HG03521 (cell line): ENCODE data around the gene SLIT3.

ENCODE experiments used
- ATAC-seq: cut with Tn5 transposase; IDR thresholded peaks from one replicate; pipeline ENCODE4 v1.9.1; 2021; ENCODE audit warnings: mild to moderate bottlenecking, moderate library complexity; ENCODE audit not compliant: unreplicated experiment

SLIT3 gene

DNA sequence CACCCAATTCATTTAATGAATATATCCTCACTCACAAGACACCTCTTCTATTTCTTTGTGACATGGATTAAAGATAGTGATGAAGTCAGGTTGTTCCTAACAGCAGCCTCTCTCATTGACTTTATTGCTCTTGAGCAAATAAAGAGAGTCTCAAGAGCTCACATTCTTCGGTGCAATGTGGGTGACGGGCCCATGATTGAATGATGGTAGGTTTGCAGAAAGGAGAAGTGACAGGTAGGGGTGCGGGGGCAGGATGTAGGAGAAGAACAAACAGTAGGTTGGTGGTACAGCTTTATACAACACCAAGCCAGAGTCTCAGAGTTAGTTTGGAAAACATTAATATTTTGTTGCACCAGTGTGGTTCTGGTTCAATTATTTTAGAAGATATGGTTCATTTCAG, 122.2 kb downstream of the SLIT3 start:
- no peak for ATAC-seq

DNA sequence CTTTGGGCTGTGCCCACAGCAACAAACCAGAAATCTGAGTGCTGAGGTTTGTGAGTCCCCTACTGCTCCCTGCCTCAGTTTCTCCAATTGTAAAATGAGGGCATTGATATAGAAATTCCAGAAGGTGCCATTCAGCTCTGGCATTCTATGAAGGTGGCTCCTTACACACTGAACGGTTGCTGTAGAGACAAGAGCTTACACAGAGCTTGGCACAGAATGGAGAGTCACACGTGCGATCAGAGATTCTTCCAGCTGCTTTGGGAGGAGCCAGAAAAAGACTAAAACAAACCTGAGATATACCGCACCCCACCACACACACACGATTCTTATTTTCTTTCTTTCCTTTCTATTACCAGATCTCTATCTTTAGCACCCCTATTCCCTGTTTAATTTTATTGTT, 122.7 kb downstream of the SLIT3 start:
- no peak for ATAC-seq

DNA sequence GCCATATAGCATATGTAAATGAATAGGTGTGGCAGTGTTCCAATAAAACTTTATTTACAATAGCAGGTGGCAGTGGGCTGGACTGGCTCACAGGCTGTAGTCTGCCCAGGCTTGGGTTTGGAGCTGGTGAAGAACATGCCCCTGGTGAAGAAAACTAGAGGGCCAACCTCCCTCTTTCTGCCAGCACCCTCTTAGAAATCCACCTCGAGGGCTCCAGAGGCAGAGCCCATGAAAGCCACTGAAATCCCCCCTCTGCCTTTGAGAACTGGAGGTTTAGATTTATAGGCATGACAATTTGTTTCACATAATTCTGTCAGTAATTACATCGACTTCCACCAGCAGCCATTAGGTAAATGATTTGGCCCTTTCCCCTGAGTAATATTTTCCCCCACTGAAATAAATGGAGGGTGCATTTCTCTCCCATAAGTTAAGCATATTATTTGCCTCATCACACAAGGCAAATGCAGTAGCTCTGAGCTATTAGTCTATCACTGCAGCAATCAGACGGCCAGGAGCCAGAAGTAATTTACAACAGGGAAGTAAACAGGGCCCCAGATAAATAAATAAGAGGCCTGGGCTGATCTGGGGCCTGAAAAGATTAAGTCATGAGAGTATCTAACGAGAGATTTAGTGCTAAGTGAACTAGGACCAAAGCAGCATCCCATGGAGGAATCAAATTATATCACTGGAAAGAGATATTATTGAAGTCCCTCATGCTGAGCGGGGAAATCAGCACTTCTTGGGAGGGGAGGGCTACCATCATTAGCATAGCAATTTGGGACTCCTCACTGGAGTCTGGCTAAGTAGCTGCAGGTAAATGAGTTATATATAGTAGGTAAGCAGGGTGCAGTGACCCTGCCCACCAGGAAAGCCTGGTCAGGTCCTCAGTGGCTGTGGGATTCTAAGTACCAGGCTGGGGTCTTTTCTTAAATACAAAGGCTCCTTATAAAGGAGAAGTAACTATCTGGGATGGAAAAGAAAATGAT, 123.9 kb downstream of the SLIT3 start:
- ATAC-seq = no peak

DNA sequence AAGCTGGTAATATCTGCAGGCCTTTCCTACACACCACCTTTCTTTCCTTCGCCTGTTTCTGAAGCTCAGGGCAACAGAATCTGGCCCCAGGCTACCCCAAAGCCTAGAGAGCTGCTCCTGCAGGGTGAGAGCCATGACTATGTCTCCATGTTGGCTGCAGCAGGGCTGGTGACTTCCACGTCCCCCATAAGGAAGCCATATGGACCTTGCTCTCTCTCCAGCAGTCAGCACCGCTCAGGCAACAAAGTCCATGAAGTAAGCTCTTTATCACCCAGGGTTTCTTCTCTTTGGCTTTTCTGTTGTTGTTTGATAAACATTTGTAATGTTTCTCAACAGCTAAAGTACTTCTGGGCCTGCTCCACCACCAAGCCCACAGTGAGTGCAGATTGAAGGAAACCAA, 125.2 kb downstream of the SLIT3 start:
- ATAC-seq = no peak

DNA sequence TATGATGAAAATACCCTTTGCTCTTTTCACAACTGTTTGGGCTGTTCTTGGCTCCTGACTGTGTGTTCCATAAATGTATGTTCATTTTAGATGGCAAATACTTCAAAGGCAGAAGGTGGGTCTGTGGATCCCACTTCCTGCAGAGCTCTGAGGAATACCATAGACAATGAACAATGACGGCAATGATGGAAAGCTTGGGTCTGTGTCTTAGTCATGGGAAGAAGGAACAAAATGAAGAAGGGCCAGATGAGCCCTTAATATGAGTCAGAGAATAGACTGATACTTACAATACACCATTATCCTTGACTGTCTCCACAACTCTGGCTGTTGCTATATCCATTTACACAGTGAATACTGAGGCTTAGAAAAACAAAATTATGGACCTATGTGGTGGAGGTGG, 126.0 kb downstream of the SLIT3 start:
- ATAC-seq = no peak

DNA sequence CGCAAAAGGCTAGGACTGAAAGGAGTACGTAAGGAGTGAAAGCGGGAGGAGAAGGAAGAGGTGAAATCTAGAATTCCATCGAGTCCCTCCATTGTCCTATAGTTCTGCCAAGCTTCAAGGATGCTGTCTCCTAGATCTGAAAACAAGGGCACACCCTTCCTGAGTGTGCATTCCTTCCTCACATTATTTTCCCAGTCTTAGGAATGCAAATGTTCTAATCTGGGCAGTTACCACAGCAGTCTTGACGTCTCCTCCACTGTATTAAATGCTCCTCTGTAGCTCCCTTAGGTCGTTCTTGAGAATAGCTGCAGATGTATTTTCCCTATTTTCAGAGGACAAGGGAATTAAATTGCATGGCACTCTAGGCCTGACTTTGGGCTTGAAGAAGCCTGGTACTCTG, 127.6 kb downstream of the SLIT3 start:
- ATAC-seq = no peak

DNA sequence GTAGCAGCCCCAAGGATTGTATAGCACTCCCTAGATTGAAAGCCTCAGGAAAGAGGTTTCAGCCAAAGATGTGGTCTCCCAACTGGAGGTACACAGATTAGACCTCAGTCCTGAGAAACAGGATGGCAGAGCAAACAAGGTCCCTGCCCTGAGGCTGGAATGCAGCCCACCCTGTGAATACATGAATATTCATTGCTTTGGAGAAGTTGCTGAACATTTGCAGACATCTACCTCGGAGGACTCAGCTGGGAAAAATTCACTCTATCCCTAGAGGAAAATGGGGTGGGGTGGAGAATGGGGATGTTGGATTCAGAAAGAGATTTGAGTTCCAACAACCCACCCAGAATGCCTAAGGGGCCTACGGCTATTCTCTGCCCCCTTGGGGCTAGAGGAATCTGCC, 129.4 kb downstream of the SLIT3 start:
- no peak for ATAC-seq

DNA sequence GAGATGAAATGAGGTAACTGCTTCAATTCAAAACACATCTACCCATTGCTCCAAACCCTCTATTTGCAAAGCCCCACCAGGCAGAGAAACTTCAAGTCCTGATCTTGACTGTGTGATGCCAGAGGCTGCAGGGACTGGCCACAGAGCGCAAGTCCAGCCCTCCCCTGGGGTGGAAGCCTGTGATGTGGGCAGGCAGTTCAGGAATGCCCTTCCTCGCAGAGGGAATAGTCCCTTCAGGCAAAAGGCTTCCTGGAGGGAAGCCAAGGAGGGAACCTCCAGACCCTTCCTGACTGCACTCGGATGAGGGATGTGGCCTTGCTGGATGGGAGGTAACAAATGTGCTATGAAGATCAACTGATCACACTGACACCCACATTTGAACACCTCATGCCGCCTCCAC, 131.2 kb downstream of the SLIT3 start:
- no peak for ATAC-seq

DNA sequence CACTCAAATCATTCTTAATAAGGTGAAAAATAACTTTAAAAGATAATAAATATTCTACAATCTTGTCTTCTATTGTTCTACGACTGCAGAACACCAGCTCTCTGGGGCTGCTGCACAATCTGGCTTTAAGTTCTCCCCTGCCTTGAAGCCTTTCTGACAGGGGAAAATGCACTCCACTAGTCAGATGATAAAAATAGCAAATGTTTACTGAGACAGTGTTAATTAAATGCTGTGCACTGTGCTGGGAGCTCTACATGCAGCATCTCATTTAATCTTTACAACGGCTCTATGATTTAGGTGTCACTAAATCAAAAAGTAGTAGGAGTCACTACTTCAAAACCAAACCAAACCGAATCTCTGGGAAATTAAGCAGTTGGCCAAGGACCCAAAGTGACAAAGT, 132.7 kb downstream of the SLIT3 start:
- no peak for ATAC-seq

DNA sequence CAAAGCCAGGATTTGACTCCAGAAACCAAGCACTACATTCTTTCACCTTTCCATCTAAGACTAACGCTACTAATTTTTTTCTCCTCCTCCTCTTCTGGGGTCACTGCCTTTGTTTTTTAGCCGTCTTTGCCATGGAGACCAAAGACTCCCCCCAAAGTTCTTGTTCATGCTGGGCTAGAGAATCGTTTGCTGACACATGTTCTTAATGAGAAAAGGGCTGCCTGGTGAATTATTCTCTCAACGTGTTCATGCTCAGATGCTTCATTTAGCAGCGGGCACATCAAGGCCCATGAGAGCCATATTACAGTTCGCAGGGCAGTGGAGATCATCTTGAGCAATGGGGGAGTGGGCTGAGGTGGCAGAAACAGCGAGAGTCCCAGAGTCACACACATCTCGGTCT, 134.9 kb downstream of the SLIT3 start:
- no peak for ATAC-seq

DNA sequence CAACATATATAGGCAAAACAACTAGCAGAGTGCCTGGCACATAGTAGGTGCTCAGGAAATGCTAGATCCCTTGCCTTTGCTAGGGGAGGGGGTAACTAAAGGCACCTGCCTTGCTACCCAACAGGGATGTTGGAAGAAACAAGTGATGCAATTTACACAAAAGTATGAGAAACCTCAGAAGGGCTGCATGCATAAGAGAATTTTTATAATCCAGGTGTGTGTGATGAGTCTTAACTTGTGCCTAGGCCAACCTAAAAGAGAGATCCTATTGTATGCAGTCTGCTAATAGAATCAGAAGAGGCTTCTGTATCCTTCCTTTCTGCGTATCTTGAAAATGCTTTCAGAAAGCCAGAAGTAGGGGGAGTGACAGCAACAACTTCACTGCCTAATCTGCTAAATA, 135.9 kb downstream of the SLIT3 start:
- no peak for ATAC-seq

DNA sequence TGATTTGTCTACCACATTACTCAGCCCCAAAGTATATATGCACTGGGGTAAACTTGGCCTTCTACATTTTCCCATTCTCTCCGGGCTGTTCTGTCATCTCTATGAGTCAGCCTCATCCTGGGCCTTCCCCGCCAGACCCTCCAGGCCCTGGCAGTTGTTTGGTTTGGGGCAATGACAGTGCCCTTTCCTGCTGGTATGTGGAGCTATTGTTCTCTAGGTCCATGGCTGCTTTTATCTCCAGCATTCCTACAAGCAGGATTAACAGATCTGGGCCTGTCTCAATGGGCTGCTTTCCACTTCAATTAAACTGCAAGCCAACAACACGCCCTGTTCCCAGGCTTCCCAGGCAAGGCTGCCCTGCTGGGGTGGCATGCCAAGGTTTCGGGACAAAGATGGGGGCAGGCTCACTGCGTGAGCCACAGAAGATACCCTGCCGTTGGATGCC, 136.4 kb downstream of the SLIT3 start:
- ATAC-seq = no peak

DNA sequence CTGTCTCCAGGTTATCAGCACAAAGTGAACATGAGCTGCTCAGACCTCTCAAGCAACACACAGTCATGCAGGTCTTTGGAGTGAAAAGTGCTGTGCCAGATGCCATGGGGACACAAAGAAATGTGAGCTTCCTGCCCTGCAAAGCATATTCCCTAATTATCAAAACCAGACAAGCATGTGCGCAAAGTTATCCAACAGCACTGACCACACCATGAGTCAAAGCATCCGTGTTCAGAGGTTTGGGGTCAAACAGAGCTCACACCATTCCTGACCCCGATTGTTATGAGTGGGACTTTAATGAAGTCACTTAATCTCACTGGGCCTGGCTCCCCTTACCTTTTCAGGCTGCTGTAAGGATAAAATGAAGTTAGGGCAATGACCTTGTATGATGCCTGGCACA, 138.5 kb downstream of the SLIT3 start:
- no peak for ATAC-seq

DNA sequence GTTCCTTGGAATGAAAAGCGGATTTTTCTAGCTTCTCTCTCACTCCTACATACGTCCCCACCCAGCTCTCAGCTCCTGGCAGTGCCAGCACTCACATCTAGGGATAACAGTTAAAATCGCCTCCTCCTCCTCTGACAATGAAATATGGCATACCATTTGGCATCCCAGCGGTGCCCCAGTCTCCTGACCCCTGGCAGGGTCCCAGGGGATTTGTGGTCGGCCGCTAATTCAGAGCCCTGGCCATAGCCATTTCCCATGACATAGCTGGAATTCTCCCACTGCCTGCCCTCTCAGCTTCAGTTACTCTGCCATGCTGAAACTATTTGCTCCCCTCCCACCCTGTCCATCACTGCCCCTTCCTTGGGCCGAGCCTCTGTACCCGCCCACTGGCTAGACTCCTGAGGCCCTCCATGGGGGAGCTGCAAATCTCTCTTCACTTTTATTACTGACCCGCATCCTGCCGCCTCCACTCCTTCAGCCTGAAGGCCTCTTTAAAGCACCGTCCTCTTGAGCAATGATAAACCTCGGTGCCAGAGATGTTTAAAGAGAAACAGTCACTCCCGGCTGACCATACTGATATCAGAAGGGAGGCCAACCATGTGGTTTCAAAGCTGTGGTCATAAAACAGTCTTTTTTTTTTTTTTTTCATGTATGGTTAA, 139.8 kb downstream of the SLIT3 start:
- ATAC-seq = no peak

DNA sequence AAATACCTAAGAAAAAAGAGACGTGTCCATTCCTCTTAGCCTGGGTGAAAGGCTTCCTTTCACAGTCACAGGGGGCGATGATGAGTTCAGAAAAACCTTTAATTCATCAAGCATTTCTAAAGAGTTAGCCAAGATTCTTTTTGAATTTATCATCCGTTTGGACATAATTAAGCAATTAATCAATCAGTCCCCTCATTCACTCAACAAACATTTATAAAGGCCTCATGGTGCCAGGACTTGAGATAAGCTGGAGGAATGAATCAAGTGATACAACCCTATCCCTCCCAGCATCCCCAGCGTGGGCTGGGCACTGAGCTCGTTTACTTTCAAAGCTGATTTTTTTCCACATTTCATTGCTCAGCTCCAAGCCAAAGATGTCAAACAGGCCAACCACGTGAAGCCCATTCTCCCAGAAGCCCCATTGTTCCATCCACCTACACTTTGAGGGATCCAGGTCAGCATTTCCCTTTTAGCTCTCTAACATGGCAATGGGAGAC, 140.5 kb downstream of the SLIT3 start:
- no peak for ATAC-seq

DNA sequence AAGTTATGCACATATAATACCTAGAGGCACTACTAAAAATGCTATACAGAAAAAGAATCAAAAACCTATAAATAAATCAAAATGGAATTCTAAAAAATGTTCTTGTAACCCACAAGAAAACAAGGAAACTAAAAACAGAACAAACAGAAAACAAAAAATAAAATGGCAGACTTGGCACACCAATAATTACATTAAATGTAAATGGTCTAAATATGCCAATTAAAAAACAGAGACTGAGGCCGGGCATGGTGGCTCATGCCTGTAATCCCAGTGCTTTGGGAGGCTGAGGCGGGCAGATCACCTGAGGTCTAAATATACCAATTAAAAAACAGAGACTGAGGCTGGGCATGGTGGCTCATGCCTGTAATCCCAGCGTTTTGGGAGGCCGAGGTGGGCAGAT, 142.2 kb downstream of the SLIT3 start:
- ATAC-seq = no peak

DNA sequence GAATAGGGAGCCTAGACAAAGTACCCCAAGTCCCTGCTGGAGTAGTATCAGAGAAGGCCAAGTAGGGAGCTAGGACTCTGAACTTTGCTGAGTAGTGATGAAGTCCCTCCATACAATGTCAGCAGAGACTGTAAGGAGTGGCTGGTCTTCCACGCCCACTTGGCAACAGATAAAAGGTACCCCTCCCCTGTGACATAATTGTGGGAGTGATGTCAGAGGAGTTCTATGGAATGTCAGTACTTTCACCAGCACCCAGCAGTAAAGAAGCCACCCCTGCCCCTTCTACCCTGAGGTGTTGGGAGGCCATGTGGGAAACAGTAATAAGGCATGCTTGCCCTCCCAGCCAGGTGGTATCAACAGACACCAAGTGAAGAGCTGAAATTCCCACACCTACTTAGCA, 143.9 kb downstream of the SLIT3 start:
- ATAC-seq = no peak

DNA sequence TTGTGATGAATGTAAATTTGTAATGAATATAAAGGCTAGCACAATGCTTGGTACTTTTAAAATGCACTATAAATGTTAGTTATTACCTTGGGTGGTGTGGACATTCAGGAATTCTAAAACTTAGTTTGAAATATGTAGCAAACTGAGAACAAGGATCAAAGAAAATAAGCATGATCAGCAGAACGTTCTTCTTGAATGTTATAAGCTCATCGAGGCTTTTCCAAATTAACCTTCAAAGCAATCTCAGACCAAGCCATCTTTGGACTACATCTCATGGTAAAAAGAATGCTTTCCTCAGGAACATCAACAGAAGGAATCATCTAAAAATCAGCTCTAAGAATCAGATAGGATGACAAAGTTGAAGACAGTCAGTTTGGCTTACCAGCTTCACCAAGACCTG, 146.3 kb downstream of the SLIT3 start:
- no peak for ATAC-seq

DNA sequence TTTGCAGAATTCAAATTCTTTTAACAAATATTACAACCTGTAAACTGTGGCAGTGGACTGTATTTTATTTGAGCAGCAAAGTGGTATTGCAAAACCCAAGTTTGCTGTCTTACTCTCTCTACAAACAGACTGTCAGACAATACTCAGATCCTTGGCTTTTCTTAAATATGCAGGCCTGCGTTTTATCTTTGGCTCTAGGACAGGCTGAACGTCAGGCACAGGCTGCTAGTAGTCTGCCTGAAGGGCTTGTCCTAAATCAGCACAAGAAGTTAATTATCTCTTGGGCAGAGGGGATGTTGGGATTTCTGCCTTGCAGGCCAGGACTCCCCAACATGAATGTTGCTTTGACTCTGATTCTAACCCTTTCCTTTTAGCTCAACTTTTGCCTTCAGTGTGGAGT, 147.5 kb downstream of the SLIT3 start:
- no peak for ATAC-seq

DNA sequence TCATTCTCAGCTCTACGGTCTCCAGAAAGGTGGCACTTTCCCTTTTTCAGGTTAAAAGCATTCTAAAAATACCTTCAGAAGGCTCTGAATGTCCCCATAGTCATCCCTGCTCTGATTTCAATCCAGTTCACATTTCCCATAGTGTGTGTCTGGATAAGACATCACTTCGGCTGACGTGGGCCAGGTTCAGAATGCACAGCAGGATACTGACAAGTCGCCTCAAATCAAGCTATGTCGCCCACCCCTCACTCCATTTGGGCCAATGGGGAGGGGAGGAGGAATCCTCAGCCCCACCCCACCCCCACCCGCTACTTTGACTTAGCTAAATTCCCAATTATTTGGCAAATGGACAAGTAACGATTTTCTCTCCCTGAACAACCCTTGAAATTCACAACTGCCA, 148.0 kb downstream of the SLIT3 start:
- no peak for ATAC-seq

DNA sequence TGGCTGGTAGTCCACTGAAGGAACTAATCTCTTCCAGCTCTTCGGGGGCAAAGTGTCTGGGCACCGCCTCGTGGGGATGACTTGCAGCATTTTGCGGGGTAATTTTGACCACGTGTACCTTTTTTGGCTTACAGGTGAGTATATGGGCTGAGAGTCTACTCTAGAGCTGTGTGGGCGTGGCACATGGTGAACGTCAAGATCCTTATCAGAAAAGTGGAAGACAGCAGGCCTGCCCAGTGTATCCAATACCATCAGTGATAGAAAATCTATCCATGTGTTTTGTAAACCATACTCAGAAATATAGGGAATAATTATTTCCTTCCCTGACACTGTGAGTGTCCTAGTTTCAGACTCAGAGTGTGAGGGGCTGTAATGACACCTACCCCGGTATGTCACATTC, 148.5 kb downstream of the SLIT3 start:
- no peak for ATAC-seq
